ENCODE results near the gene FXYD6.

FXYD6 gene

DNA sequence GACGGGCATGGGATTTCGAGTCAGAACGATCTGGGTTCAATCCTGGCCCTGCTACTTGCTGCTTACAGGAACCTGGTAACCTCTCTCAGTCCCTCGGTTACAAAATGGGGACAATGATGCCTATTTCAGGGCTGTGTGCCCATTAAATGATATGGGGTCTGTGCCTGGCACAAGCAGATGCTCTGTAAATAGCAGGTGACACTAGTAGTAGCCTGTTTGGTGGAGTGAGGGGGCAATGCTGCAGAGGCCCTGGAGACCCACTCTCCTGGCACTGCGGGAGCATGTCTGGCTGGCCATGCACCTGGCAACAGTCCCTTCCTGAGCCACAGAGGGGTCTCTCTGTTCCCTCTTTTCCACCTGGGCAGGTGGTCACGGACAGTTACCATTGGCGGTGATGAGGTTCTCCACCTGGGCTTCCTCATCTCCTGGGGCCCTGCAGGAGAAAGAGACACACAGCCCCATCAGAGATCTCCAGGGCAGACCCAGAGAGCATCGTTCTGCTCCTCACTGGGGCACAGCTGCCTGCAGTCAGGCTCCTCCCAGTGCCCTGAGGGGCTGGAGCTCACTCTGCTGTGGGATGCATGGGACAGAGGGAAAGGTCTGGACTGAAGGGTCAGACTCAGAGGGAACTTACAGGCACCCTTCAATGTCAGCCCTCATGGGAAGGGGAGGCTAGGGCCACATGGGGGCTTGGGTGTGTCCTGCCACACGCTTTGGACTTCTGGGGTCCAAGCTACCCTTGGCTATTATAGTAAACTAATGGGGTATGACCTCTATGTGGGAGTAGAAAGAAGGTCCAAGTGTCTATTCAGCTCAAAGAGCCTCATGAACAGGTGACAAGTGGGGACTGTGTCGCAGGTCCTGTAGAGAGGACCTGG lies 36.3 kb downstream of the FXYD6 start:
- H4K20me1 ChIP-seq (ENCODE audit: insufficient read depth, low read length): no peaks in the 10 kb centered on the region
- no peaks in the 10 kb centered on the region for H3K9me3 ChIP-seq (ENCODE audit: insufficient read depth, low read length)
- TF ChIP-seq EZH2phosphoT487 (IDR thresholded peaks at IDR 0.05; ENCODE audit: low read depth): no peak
- TF ChIP-seq, protein P1, sequence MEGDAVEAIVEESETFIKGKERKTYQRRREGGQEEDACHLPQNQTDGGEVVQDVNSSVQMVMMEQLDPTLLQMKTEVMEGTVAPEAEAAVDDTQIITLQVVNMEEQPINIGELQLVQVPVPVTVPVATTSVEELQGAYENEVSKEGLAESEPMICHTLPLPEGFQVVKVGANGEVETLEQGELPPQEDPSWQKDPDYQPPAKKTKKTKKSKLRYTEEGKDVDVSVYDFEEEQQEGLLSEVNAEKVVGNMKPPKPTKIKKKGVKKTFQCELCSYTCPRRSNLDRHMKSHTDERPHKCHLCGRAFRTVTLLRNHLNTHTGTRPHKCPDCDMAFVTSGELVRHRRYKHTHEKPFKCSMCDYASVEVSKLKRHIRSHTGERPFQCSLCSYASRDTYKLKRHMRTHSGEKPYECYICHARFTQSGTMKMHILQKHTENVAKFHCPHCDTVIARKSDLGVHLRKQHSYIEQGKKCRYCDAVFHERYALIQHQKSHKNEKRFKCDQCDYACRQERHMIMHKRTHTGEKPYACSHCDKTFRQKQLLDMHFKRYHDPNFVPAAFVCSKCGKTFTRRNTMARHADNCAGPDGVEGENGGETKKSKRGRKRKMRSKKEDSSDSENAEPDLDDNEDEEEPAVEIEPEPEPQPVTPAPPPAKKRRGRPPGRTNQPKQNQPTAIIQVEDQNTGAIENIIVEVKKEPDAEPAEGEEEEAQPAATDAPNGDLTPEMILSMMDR (IDR thresholded peaks at IDR 0.05; ENCODE audit: low read depth, low read length): no peak
- no peak overlapping the region for H2AFZ ChIP-seq (ENCODE audit: low read depth, low read length)
- peaks cover 8% of the 10 kb centered on the region; the same call in 1 of the 2 replicates for H3K27me3 ChIP-seq (ENCODE audit: low read depth, low read length)
- H3K27ac ChIP-seq (ENCODE audit: low read length): no peak overlapping the region
- H3K4me1 ChIP-seq (ENCODE audit: low read length): peaks cover 4% of the 10 kb centered on the region; the same call in 1 of the 2 replicates
- no peaks in the 10 kb centered on the region for H3K36me3 ChIP-seq (replicated peaks; ENCODE audit: low read depth, low read length)
- no peak overlapping the region for H3K4me2 ChIP-seq (ENCODE audit: low read length)
- no peak overlapping the region for H3K4me3 ChIP-seq (ENCODE audit: low read length)
- no peaks in the 10 kb centered on the region for H3K79me2 ChIP-seq (ENCODE audit: low read length)
- H3K9ac ChIP-seq (ENCODE audit: low read length): no peak overlapping the region

DNA sequence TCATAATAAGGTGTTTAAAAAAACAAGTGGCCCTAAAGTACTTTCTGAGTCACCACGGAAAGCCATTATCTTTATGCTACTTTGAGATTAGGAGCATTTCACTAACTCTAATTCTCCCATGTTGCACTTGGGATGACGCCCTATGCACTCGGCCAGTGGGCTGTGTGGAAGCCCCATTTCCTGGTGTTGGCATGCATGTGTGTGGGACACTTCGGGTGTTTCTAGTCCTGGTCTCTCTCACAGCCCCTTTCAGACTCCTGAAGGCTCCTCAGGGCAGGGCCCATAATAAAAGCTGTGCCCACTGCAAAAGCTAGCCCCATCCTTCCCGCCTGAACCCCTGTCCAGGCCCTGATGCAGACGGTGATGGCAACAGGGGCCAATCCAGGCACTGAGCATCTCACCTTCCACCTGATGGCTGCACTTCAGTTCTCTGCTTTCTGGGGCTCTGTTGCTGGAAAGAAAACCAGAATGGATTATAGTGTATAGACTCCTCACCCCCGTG lies 37.0 kb downstream of the FXYD6 start:
- no peaks in the 10 kb centered on the region for H3K9me3 ChIP-seq (ENCODE audit: insufficient read depth, low read length)
- TF ChIP-seq, protein P1 (IDR thresholded peaks at IDR 0.05; ENCODE audit: low read depth, low read length): no peak
- no peak for TF ChIP-seq EZH2phosphoT487 (IDR thresholded peaks at IDR 0.05; ENCODE audit: low read depth)
- no peak overlapping the region for H3K9ac ChIP-seq (ENCODE audit: low read length)
- no peak overlapping the region for H3K27ac ChIP-seq (ENCODE audit: low read length)
- H2AFZ ChIP-seq (ENCODE audit: low read depth, low read length): no peak overlapping the region
- peaks cover 10% of the 10 kb centered on the region for H3K4me1 ChIP-seq (ENCODE audit: low read length)
- no peaks in the 10 kb centered on the region for H4K20me1 ChIP-seq (ENCODE audit: insufficient read depth, low read length)
- H3K36me3 ChIP-seq (replicated peaks; ENCODE audit: low read depth, low read length): no peaks in the 10 kb centered on the region
- H3K4me3 ChIP-seq (ENCODE audit: low read length): no peak overlapping the region
- H3K79me2 ChIP-seq (ENCODE audit: low read length): no peaks in the 10 kb centered on the region
- H3K27me3 ChIP-seq (ENCODE audit: low read depth, low read length): peaks cover 8% of the 10 kb centered on the region; the same call in 1 of the 2 replicates
- no peak overlapping the region for H3K4me2 ChIP-seq (ENCODE audit: low read length)

DNA sequence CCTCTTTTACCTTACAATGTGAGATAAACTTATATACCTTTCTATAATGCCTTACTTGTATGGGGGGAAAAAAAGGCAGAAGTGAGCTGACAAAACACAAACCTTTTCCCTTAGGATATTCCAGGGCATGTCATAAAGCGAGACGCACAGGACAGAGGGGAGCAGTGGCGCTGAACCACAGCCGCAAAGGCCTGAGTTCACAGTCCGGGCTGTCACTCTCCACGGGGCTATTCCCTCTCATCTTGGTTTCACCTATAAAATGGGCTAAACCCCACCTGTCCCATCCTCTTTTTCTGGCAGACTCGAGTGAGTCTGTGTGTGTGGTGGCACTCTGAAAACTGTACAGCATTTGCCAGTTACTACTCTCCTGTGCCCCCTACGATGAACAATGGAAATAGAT lies 37.6 kb downstream of the FXYD6 start:
- Histone ChIP-seq H3K27ac (ENCODE audit: low read length) (no peak overlapping the region), H3K27me3 (ENCODE audit: low read depth, low read length) (peaks cover 8% of the 10 kb centered on the region; the same call in 1 of the 2 replicates), H3K79me2 (ENCODE audit: low read length) (no peaks in the 10 kb centered on the region), H3K9ac (ENCODE audit: low read length) (no peak overlapping the region), H3K4me1 (ENCODE audit: low read length) (peaks cover 13% of the 10 kb centered on the region), H3K36me3 (replicated peaks; ENCODE audit: low read depth, low read length) (no peaks in the 10 kb centered on the region), H3K4me2 (ENCODE audit: low read length) (no peak overlapping the region), H3K4me3 (ENCODE audit: low read length) (no peak overlapping the region), H4K20me1 (ENCODE audit: insufficient read depth, low read length) (no peaks in the 10 kb centered on the region), H2AFZ (ENCODE audit: low read depth, low read length) (no peak overlapping the region), H3K9me3 (ENCODE audit: insufficient read depth, low read length) (no peaks in the 10 kb centered on the region)
- TF ChIP-seq, protein P1 (IDR thresholded peaks at IDR 0.05; ENCODE audit: low read depth, low read length): no peak
- TF ChIP-seq EZH2phosphoT487 (IDR thresholded peaks at IDR 0.05; ENCODE audit: low read depth): no peak

DNA sequence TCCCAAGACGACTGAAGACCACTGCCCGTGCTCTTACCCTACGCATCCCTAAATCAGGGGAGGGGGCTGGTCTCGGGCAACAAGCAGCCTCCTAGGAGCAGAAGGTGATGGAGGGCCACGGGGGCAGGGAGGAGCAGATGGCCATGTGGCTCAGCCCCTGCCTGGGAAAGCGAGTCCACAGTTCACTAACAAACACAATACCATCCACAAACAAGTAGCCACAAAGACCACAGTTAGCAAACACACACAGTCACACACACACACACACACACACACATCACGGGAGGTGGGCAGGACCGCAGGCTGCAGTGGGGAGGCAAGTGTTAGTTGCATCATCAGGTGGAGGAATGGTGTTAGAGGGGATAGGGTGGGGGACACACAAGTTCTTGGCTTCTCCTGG lies 38.7 kb downstream of the FXYD6 start:
- Histone ChIP-seq H3K27ac (ENCODE audit: low read length) (no peak overlapping the region), H3K4me2 (ENCODE audit: low read length) (no peak overlapping the region), H4K20me1 (ENCODE audit: insufficient read depth, low read length) (no peaks in the 10 kb centered on the region), H3K9ac (ENCODE audit: low read length) (no peak overlapping the region), H3K4me3 (ENCODE audit: low read length) (no peak overlapping the region), H3K9me3 (ENCODE audit: insufficient read depth, low read length) (no peaks in the 10 kb centered on the region), H3K36me3 (replicated peaks; ENCODE audit: low read depth, low read length) (no peaks in the 10 kb centered on the region), H3K4me1 (ENCODE audit: low read length) (peaks cover 10% of the 10 kb centered on the region), H2AFZ (ENCODE audit: low read depth, low read length) (no peak overlapping the region), H3K79me2 (ENCODE audit: low read length) (no peaks in the 10 kb centered on the region), H3K27me3 (ENCODE audit: low read depth, low read length) (peaks cover 8% of the 10 kb centered on the region; the same call in 1 of the 2 replicates)
- TF ChIP-seq EZH2phosphoT487 (IDR thresholded peaks at IDR 0.05; ENCODE audit: low read depth): no peak
- TF ChIP-seq, protein P1 (IDR thresholded peaks at IDR 0.05; ENCODE audit: low read depth, low read length): no peak

All from OCI-LY3 (cell line).